GM19455 (cell line): ENCODE results near the gene RHBDD2.
"Not testable (repeated sequence)": the region's sequence is repeated elsewhere in the genome, so short reads cannot be mapped to it uniquely, and the experiment has no call there.

ENCODE experiments used
- ATAC-seq: cut with Tn5 transposase; IDR thresholded peaks from one replicate; pipeline ENCODE4 v1.9.1; 2021; ENCODE audit not compliant: unreplicated experiment

The RHBDD2 gene

GRCh38 chr7:75878769-75879611 lies at the start of gene RHBDD2:
TSS of gene RHBDD2 (plus strand) at chr7:75879034. CDS start at chr7:75879083, 49 bp downstream.
- peak; percentile 94 for ATAC-seq

GRCh38 chr7:75829656-75830055 lies 49.2 kb upstream of the RHBDD2 start:
- not testable (repeated sequence) for ATAC-seq

- no peak for ATAC-seq
These were observed 47.9 kb upstream of the RHBDD2 start for GRCh38 chr7:75830978-75831377.

- ATAC-seq: not testable (repeated sequence)
These were observed 45.2 kb upstream of the RHBDD2 start for GRCh38 chr7:75833662-75834061.

- no peak for ATAC-seq
These were observed 43.0 kb upstream of the RHBDD2 start for GRCh38 chr7:75835688-75836285.

GRCh38 chr7:75836798-75837197 lies 42.0 kb upstream of the RHBDD2 start:
- ATAC-seq: no peak

- not testable (repeated sequence) for ATAC-seq
These were observed 40.4 kb upstream of the RHBDD2 start for GRCh38 chr7:75838281-75838930.

- ATAC-seq: no peak
These were observed 38.8 kb upstream of the RHBDD2 start for GRCh38 chr7:75840029-75840428.

- peak; percentile 89 for ATAC-seq
These were observed 35.9 kb upstream of the RHBDD2 start for GRCh38 chr7:75842836-75843446.

GRCh38 chr7:75843613-75844116 lies 35.2 kb upstream of the RHBDD2 start:
- ATAC-seq: no peak

- ATAC-seq: no peak
These were observed 34.7 kb upstream of the RHBDD2 start for GRCh38 chr7:75844158-75844557.

- not testable (repeated sequence) for ATAC-seq
These were observed 33.7 kb upstream of the RHBDD2 start for GRCh38 chr7:75845132-75845531.

GRCh38 chr7:75847707-75848106 lies 31.1 kb upstream of the RHBDD2 start:
- no peak for ATAC-seq

- no peak for ATAC-seq
These were observed 29.3 kb upstream of the RHBDD2 start for GRCh38 chr7:75849573-75849972.

GRCh38 chr7:75850235-75850634 lies 28.6 kb upstream of the RHBDD2 start:
- ATAC-seq: no peak

- ATAC-seq: no peak
These were observed 24.6 kb upstream of the RHBDD2 start for GRCh38 chr7:75854233-75854632.

- ATAC-seq: not testable (repeated sequence)
These were observed 24.0 kb upstream of the RHBDD2 start for GRCh38 chr7:75854813-75855345.

- no peak for ATAC-seq
These were observed 22.3 kb upstream of the RHBDD2 start for GRCh38 chr7:75856536-75856935.

- no peak for ATAC-seq
These were observed 20.4 kb upstream of the RHBDD2 start for GRCh38 chr7:75858410-75858809.

GRCh38 chr7:75861636-75862035 lies 17.2 kb upstream of the RHBDD2 start:
- no peak for ATAC-seq

GRCh38 chr7:75864251-75864650 lies 14.6 kb upstream of the RHBDD2 start:
- ATAC-seq: not testable (repeated sequence)
